Activated CD4-positive, alpha-beta T cell treated with anti-CD3 and anti-CD28 coated beads for 36 hours (primary cell): ENCODE measurements around the gene PRIMPOL. TPM values are rescaled to one million over a fixed set of nuclear protein-coding genes. Genes with fewer than 3 reads are reported as not detected.
A peak's percentile ranks its signal among the peaks of the same experiment; 100 is the strongest.
"Not testable (repeated sequence)": the region's sequence is repeated elsewhere in the genome, so short reads cannot be mapped to it uniquely, and the experiment has no call there.

Experiments
- ATAC-seq: fragments of 200-7000 bp; cut with Tn5 transposase; one replicate; pipeline ENCODE4 v1.10.0; 2021; ENCODE audit warnings: mild to moderate bottlenecking, moderate library complexity
- CTCF ChIA-PET: fragments of 350-600 bp; sonication (Branson Sonifier 250); formaldehyde crosslinking; loops from one replicate; lab custom pipeline; 2021; ENCODE audit warnings: antibody characterized with exemption; lab: Charles Lee
- POLR2A ChIA-PET: fragments of 350-600 bp; sonication (Branson Sonifier 250); formaldehyde crosslinking; loops from one replicate; lab custom pipeline; 2021; ENCODE audit warnings: antibody characterized with exemption, inconsistent platforms; lab: Charles Lee
- DNase-seq: peaks from one replicate; pipeline ENCODE4 v3.0.0-alpha.2; 2020
- H3K27ac Mint-ChIP-seq: one replicate; pipeline ENCODE4 v1.8.0; 2021; ENCODE audit warnings: mixed read lengths
- H3K27me3 Mint-ChIP-seq: one replicate; pipeline ENCODE4 v1.8.0; 2021; ENCODE audit warnings: mixed read lengths
- H3K36me3 Mint-ChIP-seq: one replicate; pipeline ENCODE4 v1.8.0; 2021; ENCODE audit warnings: low read depth, mixed read lengths
- H3K4me1 Mint-ChIP-seq: one replicate; pipeline ENCODE4 v1.8.0; 2021; ENCODE audit warnings: mixed read lengths
- H3K4me3 Mint-ChIP-seq: one replicate; pipeline ENCODE4 v1.8.0; 2021; ENCODE audit warnings: mild to moderate bottlenecking, moderate library complexity, mixed read lengths
- H3K9me3 Mint-ChIP-seq: one replicate; pipeline ENCODE4 v1.8.0; 2021; ENCODE audit warnings: low read depth, mixed read lengths
- intact Hi-C, 2 experiments: fragments of 100-400 bp; cut with DNase I in 1 of 2; cut with micrococcal nuclease in 1 of 2; formaldehyde crosslinking; loops; one replicate each; pipeline versions ENCODE4 v1.14.2 to v1.15.1; 2022 to 2024; cut with DNase I, micrococcal nuclease
- total RNA-seq, 2 experiments: library from RNA; stranded (reverse); gene quantifications; one replicate each; pipeline ENCODE4 v1.2.3, GENCODE V29; 2021

The PRIMPOL gene
- total RNA-seq, 2 experiments from 2014 or later = 20.4 to 24.3 TPM

- Mint-ChIP-seq H3K27me3 (no peaks in the 10 kb centered on the region), H3K36me3 (peaks cover 26% of the 10 kb centered on the region), H3K4me1 (peaks cover 24% of the 10 kb centered on the region), H3K9me3 (no peaks in the 10 kb centered on the region), H3K27ac (peak within 1 kb of the TSS; percentile 94), H3K4me3 (peak within 1 kb of the TSS; percentile 98)
- CTCF ChIA-PET = interaction anchor here (0.6 to 2.1 kb wide), 14 partner anchors 9 to 1291 kb away, joined by 3 to 13 read pairs (median 3); partner anchors contain the start of genes ACSL1 and IRF2
- peak; percentile 98 for DNase-seq
- POLR2A ChIA-PET = interaction anchor here (0.6 to 2.8 kb wide), 16 partner anchors 10 to 496 kb away, joined by 3 to 15 read pairs (median 4); partner anchors contain the start of genes CASP3, IRF2 and PRIMPOL
- intact Hi-C loops = loop anchor here (1.0 to 10.0 kb wide), 17 partner anchors 28 to 1289 kb away; partner anchors contain the start of genes CASP3 (in 2 of the 2), IRF2 (in 2 of the 2), PRIMPOL (in 2 of the 2) and ANKRD37 (in 1 of the 2)
- peak; percentile 95 for ATAC-seq
These were observed 84.4 kb downstream of the PRIMPOL start, which contains the start of gene CENPU for GRCh38 chr4:184733654-184734524. Gene CENPU (minus strand): TSS chr4:184734096. CDS start chr4:184734062, 34 bp downstream.

GRCh38 chr4:184734758-184735157 lies 85.2 kb downstream of the PRIMPOL start:
- ChIA-PET CTCF (interaction anchor here (0.6 to 2.1 kb wide), 6 partner anchors 11 to 1291 kb away, joined by 3 to 13 read pairs (median 4); no protein-coding TSS in a partner anchor), POLR2A (interaction anchor here (0.6 to 2.8 kb wide), 11 partner anchors 9 to 497 kb away, joined by 3 to 15 read pairs (median 4); partner anchors contain the start of genes CASP3, IRF2 and PRIMPOL)
- H3K4me1 Mint-ChIP-seq = peaks cover 32% of the 10 kb centered on the region
- H3K36me3 Mint-ChIP-seq = peaks cover 20% of the 10 kb centered on the region
- H3K27ac Mint-ChIP-seq = peak overlapping the region; percentile 94
- intact Hi-C loops = loop anchor here (1.0 to 10.0 kb wide), 16 partner anchors 28 to 1290 kb away; partner anchors contain the start of genes CASP3 (in 2 of the 2), IRF2 (in 2 of the 2), PRIMPOL (in 2 of the 2) and ANKRD37 (in 1 of the 2)
- peak overlapping the region; percentile 98 for H3K4me3 Mint-ChIP-seq
- H3K27me3 Mint-ChIP-seq = no peaks in the 10 kb centered on the region
- no peak for ATAC-seq
- DNase-seq = no peak
- H3K9me3 Mint-ChIP-seq = no peaks in the 10 kb centered on the region

GRCh38 chr4:184739575-184739974 lies 90.0 kb downstream of the PRIMPOL start:
- H3K9me3 Mint-ChIP-seq, H3K27me3 Mint-ChIP-seq, H3K36me3 Mint-ChIP-seq, ATAC-seq, H3K4me3 Mint-ChIP-seq, DNase-seq, POLR2A ChIA-PET: not testable (repeated sequence)
- intact Hi-C loops = loop anchor here in 1 of 2 experiments (10.0 kb wide), 1 partner anchor 1295 kb away; the partner anchor contains the start of gene CDKN2AIP
- CTCF ChIA-PET = interaction anchor here (0.6 kb wide), 1 partner anchor 52 kb away, joined by 3 read pairs; no protein-coding TSS in a partner anchor
- Mint-ChIP-seq H3K27ac (peak overlapping the region; percentile 7), H3K4me1 (peaks cover 16% of the 10 kb centered on the region)

- Mint-ChIP-seq H3K27ac (no peak overlapping the region), H3K4me3 (no peak overlapping the region), H3K4me1 (peaks cover 15% of the 10 kb centered on the region), H3K9me3 (no peaks in the 10 kb centered on the region), H3K36me3 (no peaks in the 10 kb centered on the region), H3K27me3 (no peaks in the 10 kb centered on the region)
- DNase-seq = peak; percentile 25
- intact Hi-C loops = no loop called here
- ATAC-seq = no peak
- POLR2A ChIA-PET = no interaction called here
- CTCF ChIA-PET = interaction anchor here (1.6 kb wide), 1 partner anchor 79 kb away, joined by 4 read pairs; no protein-coding TSS in a partner anchor
These were observed 91.4 kb downstream of the PRIMPOL start for GRCh38 chr4:184740980-184741391.

GRCh38 chr4:184741651-184742050 lies 92.1 kb downstream of the PRIMPOL start:
- CTCF ChIA-PET = interaction anchor here (1.6 kb wide), 1 partner anchor 79 kb away, joined by 4 read pairs; no protein-coding TSS in a partner anchor
- H3K27ac Mint-ChIP-seq, H3K27me3 Mint-ChIP-seq, ATAC-seq, DNase-seq, H3K9me3 Mint-ChIP-seq, intact Hi-C loops, H3K36me3 Mint-ChIP-seq, H3K4me3 Mint-ChIP-seq: not testable (repeated sequence)
- POLR2A ChIA-PET = interaction anchor here (0.6 kb wide), 1 partner anchor 83 kb away, joined by 3 read pairs; no protein-coding TSS in a partner anchor
- H3K4me1 Mint-ChIP-seq = peaks cover 21% of the 10 kb centered on the region

GRCh38 chr4:184743650-184744049 lies 94.1 kb downstream of the PRIMPOL start:
- H3K36me3 Mint-ChIP-seq = no peaks in the 10 kb centered on the region
- peaks cover 24% of the 10 kb centered on the region for H3K4me1 Mint-ChIP-seq
- CTCF ChIA-PET = interaction anchor here (0.6 kb wide), 2 partner anchors 156 to 354 kb away, joined by 3 read pairs; no protein-coding TSS in a partner anchor
- H3K4me3 Mint-ChIP-seq = no peak overlapping the region
- no peak overlapping the region for H3K27ac Mint-ChIP-seq
- DNase-seq (no peak), ATAC-seq (no peak)
- POLR2A ChIA-PET = interaction anchor here (1.6 kb wide), 1 partner anchor 10 kb away, joined by 4 read pairs; the partner anchor contains the start of gene CENPU
- intact Hi-C loops = loop anchor here in 1 of 2 experiments (2.0 kb wide), 1 partner anchor 219 kb away; no protein-coding TSS in a partner anchor
- H3K27me3 Mint-ChIP-seq = no peaks in the 10 kb centered on the region
- H3K9me3 Mint-ChIP-seq = no peaks in the 10 kb centered on the region

- DNase-seq = no peak
- intact Hi-C loops = loop anchor here in 1 of 2 experiments (2.0 kb wide), 1 partner anchor 219 kb away; no protein-coding TSS in a partner anchor
- ATAC-seq = no peak
- H3K36me3 Mint-ChIP-seq = no peaks in the 10 kb centered on the region
- peaks cover 21% of the 10 kb centered on the region for H3K4me1 Mint-ChIP-seq
- no peaks in the 10 kb centered on the region for H3K9me3 Mint-ChIP-seq
- ChIA-PET POLR2A (interaction anchor here (1.6 kb wide), 1 partner anchor 10 kb away, joined by 4 read pairs; the partner anchor contains the start of gene CENPU), CTCF (interaction anchor here (0.6 kb wide), 1 partner anchor 354 kb away, joined by 3 read pairs; no protein-coding TSS in a partner anchor)
- H3K4me3 Mint-ChIP-seq = no peak overlapping the region
- H3K27ac Mint-ChIP-seq = no peak overlapping the region
- H3K27me3 Mint-ChIP-seq = no peaks in the 10 kb centered on the region
These were observed 94.7 kb downstream of the PRIMPOL start for GRCh38 chr4:184744236-184744635.

Other genes starting within 250 kb of the PRIMPOL start
- 10 to 100 TPM; 50.1 to 68.9 TPM for gene IRF2, start 175.2 kb upstream of the PRIMPOL start, total RNA-seq
- 10 to 100 TPM; 44.3 to 65.7 TPM for gene CASP3, start 291 bp upstream of the PRIMPOL start, total RNA-seq
- 10 to 100 TPM; 87.7 to 88.4 TPM for gene CENPU, start 84.4 kb downstream of the PRIMPOL start, total RNA-seq
- gene ACSL1, start 176.2 kb downstream of the PRIMPOL start, total RNA-seq = 10 to 100 TPM; 17.1 to 17.2 TPM